Measurements from ENCODE around the gene CCDC61. TPM values are rescaled to one million over a fixed set of nuclear protein-coding genes. Genes with fewer than 3 reads are reported as not detected.

The CCDC61 gene
- total RNA-seq, 1 donor from 2014 or later, result 36.3 TPM

DNA sequence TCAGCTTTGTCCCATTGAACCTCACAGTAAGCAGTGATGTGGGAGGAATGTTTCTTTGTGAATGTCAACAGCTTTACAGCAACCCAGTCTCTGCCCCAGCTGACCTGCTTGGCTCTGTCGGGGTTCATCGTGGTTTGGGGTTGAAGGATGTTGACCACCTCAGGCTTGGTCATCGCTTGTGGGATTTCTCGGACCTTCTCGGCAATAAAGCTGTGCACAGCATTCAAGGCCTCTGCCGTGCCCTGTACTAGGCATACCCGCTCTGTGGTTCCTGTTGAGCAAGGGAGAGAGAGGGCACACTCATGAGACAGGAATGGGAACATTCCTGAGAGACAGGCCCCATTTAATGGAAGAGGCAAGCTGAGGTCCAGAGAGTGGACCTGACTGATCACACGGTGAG is 41.6 kb upstream of the CCDC61 start:
- Histone ChIP-seq H3K4me3 (no peak overlapping the region), H3K27ac (no peak overlapping the region), H3K4me1 (peaks cover 10% of the 10 kb centered on the region), H3K27me3 (no peaks in the 10 kb centered on the region), H3K36me3 (no peaks in the 10 kb centered on the region), H3K9me3 (no peaks in the 10 kb centered on the region)
- TF ChIP-seq POLR2AphosphoS5 (IDR thresholded peaks at IDR 0.05; ENCODE audit: insufficient read depth in 1 of 2, low read depth in 1 of 2) (no peak), POLR2A (IDR thresholded peaks at IDR 0.05) (no peak)
- TF ChIP-seq, protein P1, sequence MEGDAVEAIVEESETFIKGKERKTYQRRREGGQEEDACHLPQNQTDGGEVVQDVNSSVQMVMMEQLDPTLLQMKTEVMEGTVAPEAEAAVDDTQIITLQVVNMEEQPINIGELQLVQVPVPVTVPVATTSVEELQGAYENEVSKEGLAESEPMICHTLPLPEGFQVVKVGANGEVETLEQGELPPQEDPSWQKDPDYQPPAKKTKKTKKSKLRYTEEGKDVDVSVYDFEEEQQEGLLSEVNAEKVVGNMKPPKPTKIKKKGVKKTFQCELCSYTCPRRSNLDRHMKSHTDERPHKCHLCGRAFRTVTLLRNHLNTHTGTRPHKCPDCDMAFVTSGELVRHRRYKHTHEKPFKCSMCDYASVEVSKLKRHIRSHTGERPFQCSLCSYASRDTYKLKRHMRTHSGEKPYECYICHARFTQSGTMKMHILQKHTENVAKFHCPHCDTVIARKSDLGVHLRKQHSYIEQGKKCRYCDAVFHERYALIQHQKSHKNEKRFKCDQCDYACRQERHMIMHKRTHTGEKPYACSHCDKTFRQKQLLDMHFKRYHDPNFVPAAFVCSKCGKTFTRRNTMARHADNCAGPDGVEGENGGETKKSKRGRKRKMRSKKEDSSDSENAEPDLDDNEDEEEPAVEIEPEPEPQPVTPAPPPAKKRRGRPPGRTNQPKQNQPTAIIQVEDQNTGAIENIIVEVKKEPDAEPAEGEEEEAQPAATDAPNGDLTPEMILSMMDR (IDR thresholded peaks at IDR 0.05), result no peak
- intact Hi-C loops (cut with DNase I), result no loop called here
- DNase-seq (ENCODE audit: extremely low spot score in 2 of 2), result no peak

DNA sequence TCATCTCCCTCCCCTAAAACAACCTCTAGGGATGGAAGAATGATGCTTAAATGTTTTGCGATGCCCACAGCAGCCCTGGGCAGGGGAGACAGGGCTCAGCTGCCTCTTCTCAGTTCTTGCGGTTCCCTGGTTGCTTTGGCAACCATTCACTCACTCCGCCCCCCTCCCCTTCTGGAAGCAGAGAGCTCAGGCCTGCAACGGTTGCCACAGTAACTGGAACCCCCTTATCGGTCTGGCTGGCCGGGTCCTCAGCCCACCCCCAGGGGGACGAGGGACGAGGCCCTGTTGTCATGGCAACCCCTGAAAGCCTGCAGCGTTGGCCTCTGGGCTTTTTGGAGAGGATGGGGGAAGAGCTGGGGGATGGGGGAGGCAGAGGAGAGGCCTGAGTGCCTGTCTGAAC is 41.1 kb upstream of the CCDC61 start:
- Histone ChIP-seq H3K27me3 (no peaks in the 10 kb centered on the region), H3K9me3 (no peaks in the 10 kb centered on the region), H3K27ac (no peak overlapping the region), H3K4me3 (no peak overlapping the region), H3K36me3 (no peaks in the 10 kb centered on the region), H3K4me1 (peaks cover 10% of the 10 kb centered on the region)
- no peak for TF ChIP-seq POLR2AphosphoS5 (IDR thresholded peaks at IDR 0.05; ENCODE audit: insufficient read depth in 1 of 2, low read depth in 1 of 2)
- TF ChIP-seq POLR2A (IDR thresholded peaks at IDR 0.05), result no peak
- TF ChIP-seq, protein P1 (IDR thresholded peaks at IDR 0.05), result no peak
- DNase-seq (ENCODE audit: extremely low spot score in 2 of 2), result no peak
- intact Hi-C loops (cut with DNase I), result no loop called here

DNA sequence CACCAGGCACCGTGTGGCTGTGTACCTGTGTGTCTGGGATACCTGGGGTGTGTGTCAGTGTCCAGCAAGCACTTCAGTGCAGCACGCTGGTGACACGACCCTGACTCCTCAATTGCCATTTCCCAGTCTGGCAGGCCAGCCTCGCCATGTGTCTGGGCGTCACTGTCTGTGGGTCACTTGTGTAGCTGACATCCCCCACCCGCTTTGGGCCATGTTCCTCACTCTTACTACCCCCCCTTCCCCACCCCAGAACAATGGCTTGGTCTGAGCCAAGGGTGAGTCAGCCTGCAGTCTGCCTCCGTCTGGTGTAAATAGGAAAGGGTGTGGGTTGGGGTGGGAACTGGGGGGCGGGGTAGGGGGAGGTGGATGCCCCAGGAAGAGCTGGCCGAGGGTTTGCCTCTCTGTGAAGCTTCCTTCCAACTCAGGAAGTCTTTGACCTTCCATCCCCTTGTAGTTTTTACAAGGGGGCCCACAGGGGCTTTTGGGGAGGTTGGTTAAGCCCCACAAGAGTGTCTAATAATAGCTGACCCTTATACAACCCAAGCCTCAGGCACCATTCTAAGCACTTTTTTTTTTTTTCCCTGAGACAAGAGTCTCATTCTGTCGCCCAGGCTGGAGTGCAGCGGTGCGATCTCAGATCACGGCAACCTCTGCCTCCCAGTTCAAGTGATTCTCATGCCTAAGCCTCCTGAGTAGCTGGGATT is 39.2 kb upstream of the CCDC61 start:
- Histone ChIP-seq H3K4me1 (peaks cover 10% of the 10 kb centered on the region), H3K4me3 (no peak overlapping the region), H3K27ac (no peak overlapping the region), H3K27me3 (no peaks in the 10 kb centered on the region), H3K36me3 (no peaks in the 10 kb centered on the region), H3K9me3 (no peaks in the 10 kb centered on the region)
- no peak for DNase-seq (ENCODE audit: extremely low spot score in 2 of 2)
- TF ChIP-seq, protein P1 (IDR thresholded peaks at IDR 0.05), result no peak
- TF ChIP-seq POLR2AphosphoS5 (IDR thresholded peaks at IDR 0.05; ENCODE audit: insufficient read depth in 1 of 2, low read depth in 1 of 2) (no peak), POLR2A (IDR thresholded peaks at IDR 0.05) (no peak)
- intact Hi-C loops (cut with DNase I), result no loop called here

DNA sequence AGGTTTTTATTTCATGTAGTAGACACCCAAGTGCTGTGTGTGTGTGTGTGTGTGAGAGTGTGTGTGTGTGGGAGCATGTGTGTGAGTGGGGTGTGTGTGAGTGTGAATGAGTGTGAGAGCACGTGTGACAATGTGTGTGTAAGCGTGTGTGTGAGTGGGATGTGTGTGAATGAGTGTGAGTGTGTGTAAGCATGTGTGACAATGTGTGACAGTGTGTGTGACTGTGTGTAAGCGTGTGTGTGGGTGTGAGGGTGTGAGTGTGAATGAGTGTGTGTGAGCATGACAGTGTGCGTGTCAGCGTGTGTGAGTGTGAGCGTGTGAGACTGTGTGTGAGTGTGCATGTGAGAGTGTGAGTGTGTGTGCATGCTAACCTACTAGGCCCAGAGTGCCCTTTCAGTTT is 36.9 kb upstream of the CCDC61 start:
- no peak overlapping the region for H3K27ac ChIP-seq

More for the DNA sequence above, 36.9 kb upstream of the CCDC61 start:
- Histone ChIP-seq H3K36me3 (no peaks in the 10 kb centered on the region), H3K9me3 (no peaks in the 10 kb centered on the region), H3K27me3 (no peaks in the 10 kb centered on the region), H3K4me1 (peaks cover 2% of the 10 kb centered on the region), H3K4me3 (no peak overlapping the region)
- TF ChIP-seq, protein P1 (IDR thresholded peaks at IDR 0.05), result no peak
- TF ChIP-seq POLR2AphosphoS5 (IDR thresholded peaks at IDR 0.05; ENCODE audit: insufficient read depth in 1 of 2, low read depth in 1 of 2) (no peak), POLR2A (IDR thresholded peaks at IDR 0.05) (no peak)
- intact Hi-C loops (cut with DNase I), result no loop called here
- DNase-seq (ENCODE audit: extremely low spot score in 2 of 2), result no peak
